Glutamatergic neuron (in vitro differentiated cells): ENCODE results near the gene CLIC3. TPM values are rescaled to one million over a fixed set of nuclear protein-coding genes. Genes with fewer than 3 reads are reported as not detected.

Source experiments
- DNase-seq: peaks from one replicate; pipeline ENCODE4 v3.0.0; 2022
- H3K27ac Mint-ChIP-seq: one replicate; pipeline ENCODE4 v1.8.0; 2020; ENCODE audit warnings: mild to moderate bottlenecking, mixed read lengths, inconsistent platforms; ENCODE audit not compliant: unreplicated experiment
- H3K27me3 Mint-ChIP-seq: one replicate; pipeline ENCODE4 v1.8.0; 2020; ENCODE audit warnings: mild to moderate bottlenecking, moderate library complexity, mixed read lengths, inconsistent platforms; ENCODE audit not compliant: unreplicated experiment
- H3K36me3 Mint-ChIP-seq: one replicate; pipeline ENCODE4 v1.8.0; 2020; ENCODE audit warnings: mild to moderate bottlenecking, mixed read lengths, inconsistent platforms; ENCODE audit not compliant: unreplicated experiment
- H3K4me1 Mint-ChIP-seq: one replicate; pipeline ENCODE4 v1.8.0; 2020; ENCODE audit warnings: mild to moderate bottlenecking, low read depth, mixed read lengths, inconsistent platforms; ENCODE audit not compliant: unreplicated experiment
- H3K4me3 Mint-ChIP-seq: one replicate; pipeline ENCODE4 v1.8.0; 2020; ENCODE audit warnings: mild to moderate bottlenecking, mixed read lengths, inconsistent platforms; ENCODE audit not compliant: unreplicated experiment
- H3K9me3 Mint-ChIP-seq: one replicate; pipeline ENCODE4 v1.8.0; 2020; ENCODE audit warnings: mild to moderate bottlenecking, moderate library complexity, mixed read lengths, inconsistent platforms; ENCODE audit not compliant: unreplicated experiment
- CTCF ChIP-seq: fragments of 200-600 bp; sonication (generic); IDR thresholded peaks from one replicate; pipeline ENCODE4 v1.5.0; 2021; ENCODE audit not compliant: partially characterized antibody, unreplicated experiment
- total RNA-seq: library from RNA; stranded (reverse); fragmentation: NEBNext Ultra II Directional; extraction: Animal tissue kit (Norgen Biotek cat#: 25700); gene quantifications from one replicate; pipeline ENCODE4 v1.2.1, GENCODE V29; 2021; ENCODE audit not compliant: unreplicated experiment

CLIC3 gene
- total RNA-seq, 1 donor from 2014 or later: not detected

DNA sequence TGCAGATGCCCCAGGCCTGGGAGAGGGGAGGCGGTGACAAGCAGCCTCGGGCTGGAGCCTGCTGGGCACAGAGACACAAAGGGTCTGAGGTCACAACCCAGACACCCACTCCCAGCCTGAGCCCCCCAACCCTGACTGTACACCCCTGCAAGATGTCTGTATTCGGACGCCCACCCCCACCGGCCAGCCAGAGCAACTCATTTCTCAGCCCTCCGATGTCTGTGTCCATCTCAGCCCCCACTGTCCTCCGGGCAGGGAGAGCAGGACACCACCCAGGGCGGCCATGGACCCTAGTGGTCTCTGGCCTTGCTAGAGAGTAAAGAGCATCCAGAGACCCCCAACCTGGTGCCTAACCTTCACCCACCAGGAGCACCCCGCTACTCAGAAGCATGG lies 40.4 kb downstream of the CLIC3 start:
- Mint-ChIP-seq H3K27ac (no peak overlapping the region), H3K9me3 (peaks cover 10% of the 10 kb centered on the region), H3K4me3 (no peak overlapping the region), H3K27me3 (peaks cover 4% of the 10 kb centered on the region), H3K36me3 (no peaks in the 10 kb centered on the region), H3K4me1 (no peaks in the 10 kb centered on the region)
- TF ChIP-seq CTCF: no peak
- DNase-seq: no peak

GRCh38 chr9:136955202-136955942 lies 41.0 kb downstream of the CLIC3 start:
- Mint-ChIP-seq H3K27me3 (peaks cover 4% of the 10 kb centered on the region), H3K9me3 (peaks cover 10% of the 10 kb centered on the region), H3K4me1 (no peaks in the 10 kb centered on the region), H3K4me3 (no peak overlapping the region), H3K27ac (no peak overlapping the region), H3K36me3 (no peaks in the 10 kb centered on the region)
- no peak for TF ChIP-seq CTCF
- peak; percentile 14 for DNase-seq

- Mint-ChIP-seq H3K27ac (no peak overlapping the region), H3K27me3 (peaks cover 4% of the 10 kb centered on the region), H3K9me3 (peaks cover 10% of the 10 kb centered on the region), H3K4me1 (no peaks in the 10 kb centered on the region), H3K4me3 (no peak overlapping the region), H3K36me3 (no peaks in the 10 kb centered on the region)
- DNase-seq: peak; percentile 19
- no peak for TF ChIP-seq CTCF
Observed at GRCh38 chr9:136954270-136955083, 41.9 kb downstream of the CLIC3 start.

- TF ChIP-seq CTCF: no peak
- peaks cover 10% of the 10 kb centered on the region for H3K9me3 Mint-ChIP-seq
- no peak overlapping the region for H3K4me3 Mint-ChIP-seq
- no peaks in the 10 kb centered on the region for H3K36me3 Mint-ChIP-seq
- H3K4me1 Mint-ChIP-seq: no peaks in the 10 kb centered on the region
- peaks cover 4% of the 10 kb centered on the region for H3K27me3 Mint-ChIP-seq
- DNase-seq: peak; percentile 17
- H3K27ac Mint-ChIP-seq: no peak overlapping the region
Observed at GRCh38 chr9:136953771-136954269, 42.5 kb downstream of the CLIC3 start.
